Measurements from ENCODE around the gene GRIK5. TPM values are rescaled to one million over a fixed set of nuclear protein-coding genes. Genes with fewer than 3 reads are reported as not detected.
A peak's percentile ranks its signal among the peaks of the same experiment; 100 is the strongest.
"Not testable (repeated sequence)": the region's sequence is repeated elsewhere in the genome, so short reads cannot be mapped to it uniquely, and the experiment has no call there.

Gene GRIK5
- total RNA-seq, 4 donors from 2014 or later: 7.0 to 23.4 (median 12.3) TPM

DNA sequence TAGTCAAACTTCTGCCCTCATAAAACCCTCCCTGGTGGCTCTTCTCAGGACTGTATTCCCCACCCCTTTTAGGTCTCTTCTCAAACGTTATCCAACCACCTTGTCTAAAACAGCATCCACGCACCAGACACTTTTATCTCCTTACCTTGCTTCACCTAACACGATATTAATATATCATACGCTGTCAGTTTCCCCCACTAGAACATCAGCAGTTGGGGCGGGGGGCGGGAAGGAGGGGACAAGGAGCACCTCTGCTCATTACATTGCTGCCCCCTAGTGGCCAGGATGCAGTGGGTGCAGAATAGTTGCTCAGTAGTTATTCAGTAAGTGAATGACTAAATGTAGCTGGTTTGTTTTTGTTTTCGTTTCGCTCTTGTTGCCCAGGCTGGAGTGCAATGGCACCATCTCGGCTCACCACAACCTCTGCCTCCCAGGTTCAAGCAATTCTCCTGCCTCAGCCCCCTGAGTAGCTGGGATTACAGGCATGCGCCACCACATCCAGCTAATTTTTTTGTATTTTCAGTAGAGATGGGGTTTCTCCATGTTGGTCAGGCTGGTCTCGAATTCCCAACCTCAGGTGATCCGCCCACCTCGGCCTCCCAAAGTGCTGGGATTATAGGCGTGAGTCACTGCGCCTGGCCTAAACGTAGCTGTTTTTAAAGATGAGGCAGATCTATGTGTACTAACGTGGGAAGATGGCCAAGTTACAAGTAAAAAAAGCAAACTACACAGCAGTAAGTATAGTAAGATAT is 35.2 kb downstream of the GRIK5 start:
- Histone ChIP-seq H3K4me1 (peaks cover 0 to 11% (median 0%) of the 10 kb centered on the region in 3 donors), H3K36me3 (peaks cover 0 to 45% of the 10 kb centered on the region in 2 donors)
- 33 to 42% methylated on average over 15 to 16 of the region's 17 CpGs for WGBS, 2 donors (ENCODE audit: low coverage in 1 of 2)
- ATAC-seq: peak; percentile 51
- not testable (repeated sequence) for H3K9me3 ChIP-seq, H3K27ac ChIP-seq, H3K27me3 ChIP-seq, H3K4me3 ChIP-seq
- TF ChIP-seq, protein P1, sequence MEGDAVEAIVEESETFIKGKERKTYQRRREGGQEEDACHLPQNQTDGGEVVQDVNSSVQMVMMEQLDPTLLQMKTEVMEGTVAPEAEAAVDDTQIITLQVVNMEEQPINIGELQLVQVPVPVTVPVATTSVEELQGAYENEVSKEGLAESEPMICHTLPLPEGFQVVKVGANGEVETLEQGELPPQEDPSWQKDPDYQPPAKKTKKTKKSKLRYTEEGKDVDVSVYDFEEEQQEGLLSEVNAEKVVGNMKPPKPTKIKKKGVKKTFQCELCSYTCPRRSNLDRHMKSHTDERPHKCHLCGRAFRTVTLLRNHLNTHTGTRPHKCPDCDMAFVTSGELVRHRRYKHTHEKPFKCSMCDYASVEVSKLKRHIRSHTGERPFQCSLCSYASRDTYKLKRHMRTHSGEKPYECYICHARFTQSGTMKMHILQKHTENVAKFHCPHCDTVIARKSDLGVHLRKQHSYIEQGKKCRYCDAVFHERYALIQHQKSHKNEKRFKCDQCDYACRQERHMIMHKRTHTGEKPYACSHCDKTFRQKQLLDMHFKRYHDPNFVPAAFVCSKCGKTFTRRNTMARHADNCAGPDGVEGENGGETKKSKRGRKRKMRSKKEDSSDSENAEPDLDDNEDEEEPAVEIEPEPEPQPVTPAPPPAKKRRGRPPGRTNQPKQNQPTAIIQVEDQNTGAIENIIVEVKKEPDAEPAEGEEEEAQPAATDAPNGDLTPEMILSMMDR (IDR thresholded peaks at IDR 0.05): peak in 3 of 4 experiments; percentile 60 to 87 (median 75)

- H3K36me3 ChIP-seq: peaks cover 0 to 41% of the 10 kb centered on the region in 2 donors
- no peak for ATAC-seq
- H3K4me3 ChIP-seq: no peak overlapping the region
- no peaks in the 10 kb centered on the region for H3K9me3 ChIP-seq
- peak; percentile 20 for TF ChIP-seq POLR2AphosphoS5 (IDR thresholded peaks at IDR 0.05)
- TF ChIP-seq EP300 (IDR thresholded peaks at IDR 0.05): no peak
- TF ChIP-seq POLR2A (IDR thresholded peaks at IDR 0.05): no peak
- TF ChIP-seq, protein P1 (IDR thresholded peaks at IDR 0.05): no peak
- 63 to 66% methylated on average over 5 of the region's 5 CpGs for WGBS, 2 donors (ENCODE audit: low coverage in 1 of 2)
- H3K4me1 ChIP-seq: peaks cover 0 to 11% (median 0%) of the 10 kb centered on the region in 3 donors
- no peaks in the 10 kb centered on the region for H3K27me3 ChIP-seq
- no peak overlapping the region for H3K27ac ChIP-seq
Observed at GRCh38 chr19:42033413-42033812, 36.6 kb downstream of the GRIK5 start.

- WGBS, 2 donors (ENCODE audit: low coverage in 1 of 2): 55 to 58% methylated on average over 4 to 5 of the region's 5 CpGs
- Histone ChIP-seq H3K36me3 (peaks cover 0 to 34% of the 10 kb centered on the region in 2 donors), H3K9me3 (no peaks in the 10 kb centered on the region), H3K27ac (no peak overlapping the region), H3K4me1 (peaks cover 0 to 11% (median 0%) of the 10 kb centered on the region in 3 donors), H3K4me3 (no peak overlapping the region), H3K27me3 (no peaks in the 10 kb centered on the region)
- ATAC-seq: no peak
- TF ChIP-seq POLR2A (IDR thresholded peaks at IDR 0.05): no peak
- TF ChIP-seq POLR2AphosphoS5 (IDR thresholded peaks at IDR 0.05): peak; percentile 41
Observed at GRCh38 chr19:42032431-42032830, 37.6 kb downstream of the GRIK5 start.

GRCh38 chr19:42030645-42031440 is 39.2 kb downstream of the GRIK5 start:
- Histone ChIP-seq H3K27ac (no peak overlapping the region), H3K4me3 (no peak overlapping the region), H3K4me1 (peaks cover 0 to 11% (median 0%) of the 10 kb centered on the region in 3 donors), H3K9me3 (no peaks in the 10 kb centered on the region), H3K36me3 (peaks cover 0 to 23% of the 10 kb centered on the region in 2 donors), H3K27me3 (no peaks in the 10 kb centered on the region)
- WGBS, 2 donors (ENCODE audit: low coverage in 1 of 2): 69 to 71% methylated on average over 2 to 5 of the region's 7 CpGs
- ATAC-seq: no peak
- TF ChIP-seq POLR2A (IDR thresholded peaks at IDR 0.05) (no peak), EP300 (IDR thresholded peaks at IDR 0.05) (no peak), POLR2AphosphoS5 (IDR thresholded peaks at IDR 0.05) (no peak)
- TF ChIP-seq, protein P1 (IDR thresholded peaks at IDR 0.05): no peak

DNA sequence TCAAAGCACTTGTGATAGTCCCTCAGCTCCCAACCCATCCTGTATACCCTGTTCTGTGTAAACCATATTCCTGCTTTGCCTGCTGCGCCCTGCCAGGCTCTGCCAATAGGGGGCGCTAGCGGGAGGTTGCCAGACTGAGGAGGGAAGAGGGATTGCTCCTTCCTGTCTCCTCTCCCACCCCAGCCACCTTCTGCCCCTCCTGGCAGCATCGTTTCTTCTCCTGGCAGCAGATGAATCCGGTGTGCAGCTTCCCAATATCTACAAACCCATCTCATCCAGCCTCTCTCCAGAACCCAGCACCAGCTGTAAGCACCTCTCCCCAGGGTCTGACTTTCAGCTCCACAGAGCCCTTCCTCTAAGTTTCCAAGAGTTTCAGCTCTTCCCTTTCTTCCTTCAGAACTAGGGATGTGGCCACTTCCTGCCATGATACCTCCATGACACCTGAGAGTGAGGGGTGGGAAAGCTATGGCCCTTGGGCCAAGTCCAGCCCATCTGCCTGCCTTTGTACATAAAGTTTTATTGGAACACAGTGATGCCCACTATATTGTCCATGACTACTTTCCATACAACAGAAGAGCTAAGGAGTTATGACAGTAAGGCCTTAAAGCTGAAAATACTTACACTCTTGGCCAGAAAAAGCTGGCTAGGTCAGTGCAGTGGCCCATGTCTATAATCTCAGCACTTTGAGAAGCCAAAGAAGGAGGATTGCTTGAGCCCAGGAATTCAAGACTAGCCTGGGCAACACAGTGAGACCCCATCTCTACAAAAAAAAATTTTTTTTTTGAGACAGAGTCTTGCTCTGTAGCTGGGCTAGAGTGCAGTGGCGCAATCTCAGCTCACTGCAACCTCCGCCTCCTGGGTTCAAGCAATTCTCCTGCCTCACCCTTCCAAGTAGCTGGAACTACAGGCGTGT is 41.4 kb downstream of the GRIK5 start:
- WGBS, 2 donors (ENCODE audit: low coverage in 1 of 2): 55 to 100% methylated on average over 1 to 6 of the region's 8 CpGs
- H3K27me3 ChIP-seq: no peaks in the 10 kb centered on the region
- H3K36me3 ChIP-seq: peaks cover 0 to 23% of the 10 kb centered on the region in 2 donors
- ATAC-seq: no peak
- H3K4me1 ChIP-seq: peaks cover 0 to 32% (median 9%) of the 10 kb centered on the region in 3 donors
- H3K4me3 ChIP-seq: no peak overlapping the region
- no peaks in the 10 kb centered on the region for H3K9me3 ChIP-seq
- H3K27ac ChIP-seq: no peak overlapping the region
- TF ChIP-seq POLR2A (IDR thresholded peaks at IDR 0.05): no peak
- no peak for TF ChIP-seq POLR2AphosphoS5 (IDR thresholded peaks at IDR 0.05)
- TF ChIP-seq EP300 (IDR thresholded peaks at IDR 0.05): no peak
- TF ChIP-seq, protein P1 (IDR thresholded peaks at IDR 0.05): peak in 1 of 4 experiments; percentile 35

Measured in gastroesophageal sphincter (tissue), 4 donors.